HepG2 (cell line): ENCODE data around the gene SLC23A2. TPM values are rescaled to one million over a fixed set of nuclear protein-coding genes. Genes with fewer than 3 reads are reported as not detected.

ENCODE experiments used
- ATAC-seq: fragments of 200-7000 bp; cut with Tn5 transposase; 3 replicates; pipeline ENCODE4 v1.9.1; 2020; ENCODE audit warnings: mild to moderate bottlenecking, moderate library complexity
- BruUV-seq: library from RNA; stranded (reverse); fragments of 400-500 nt; replicated peaks from 2 replicates; lab custom pipeline; 2021; lab: Mats Ljungman, UMichigan
- CTCF ChIA-PET: fragments of 300-600 bp; formaldehyde crosslinking; extraction: SDS; loops from one replicate; lab custom pipeline; 2021; ENCODE audit warnings: low total read pairs, inconsistent platforms, low intra/inter-chr PET ratio; lab: Yijun Ruan, JAX
- POLR2A ChIA-PET: fragments of 350-600 bp; sonication (Branson Sonifier 250); formaldehyde crosslinking; loops from one replicate; lab custom pipeline; 2020; ENCODE audit warnings: antibody characterized with exemption, inconsistent platforms; lab: Yijun Ruan, JAX
- DNase-seq: peaks from one replicate; pipeline ENCODE4 v3.0.0-alpha.2; 2015; ENCODE audit warnings: low spot score
- FAIRE-seq: peaks from 3 replicates; lab custom pipeline; 2011; peaks lifted over from hg19 to GRCh38; lab: Jason Lieb, UNC
- H2AFZ ChIP-seq: one replicate; pipeline ENCODE4 v1.6.1; 2011; ENCODE audit warnings: low read length, inconsistent platforms
- H3K27ac ChIP-seq: fragments of 300-600 bp; 3 replicates; pipeline ENCODE4 v1.8.0; 2011; ENCODE audit warnings: mixed run types, mild to moderate bottlenecking, mixed read lengths, low read length, inconsistent platforms; ENCODE audit not compliant: insufficient read depth; ENCODE audit errors: extremely low read length
- H3K27me3 ChIP-seq, 2 experiments: fragments of 200-600 bp in 1 of 2; 2 replicates in 1 of 2; 3 replicates in 1 of 2; pipeline versions ENCODE4 v1.6.0 to v1.8.0; 2011; ENCODE audit warnings: low read length in 2 of 2, mild to moderate bottlenecking in 2 of 2, moderate library complexity in 2 of 2, inconsistent platforms in 1 of 2; ENCODE audit not compliant: insufficient read depth in 2 of 2, control insufficient read depth in 1 of 2
- H3K36me3 ChIP-seq, 2 experiments: fragments of 200-600 bp in 1 of 2; replicated peaks in 1 of 2; 2 replicates in 1 of 2; 3 replicates in 1 of 2; pipeline versions ENCODE4 v1.5.1 to v1.8.0; 2011; ENCODE audit warnings: low read length in 2 of 2, inconsistent platforms in 1 of 2; ENCODE audit not compliant: insufficient read depth in 2 of 2, control insufficient read depth in 1 of 2
- H3K4me1 ChIP-seq: 2 replicates; pipeline ENCODE4 v1.5.1; 2012; ENCODE audit warnings: low read length, inconsistent platforms; ENCODE audit not compliant: insufficient read depth
- H3K4me2 ChIP-seq: 2 replicates; pipeline ENCODE4 v1.6.0; 2011; ENCODE audit warnings: low read depth, low read length, inconsistent platforms
- H3K4me3 ChIP-seq, 3 experiments: fragments of 200-600 bp in 1 of 3; sonication (generic), shearing (Covaris generic) in 1 of 3; replicated peaks in 1 of 3; 2 replicates each; pipeline ENCODE4 v1.5.1; 2011 to 2016; ENCODE audit warnings: low read length in 3 of 3, inconsistent platforms in 2 of 3, low read depth in 2 of 3, mild to moderate bottlenecking in 2 of 3, control low read depth in 1 of 3, mixed read lengths in 1 of 3; ENCODE audit not compliant: insufficient read depth in 1 of 3
- H3K79me2 ChIP-seq: one replicate; pipeline ENCODE4 v1.6.1; 2011; ENCODE audit warnings: low read length, inconsistent platforms; ENCODE audit not compliant: insufficient read depth
- H3K9ac ChIP-seq: 2 replicates; pipeline ENCODE4 v1.6.0; 2011; ENCODE audit warnings: mild to moderate bottlenecking, low read depth, low read length, inconsistent platforms; ENCODE audit not compliant: insufficient read depth
- H3K9me3 ChIP-seq: 2 replicates; pipeline ENCODE4 v1.5.1; 2012; ENCODE audit warnings: mild to moderate bottlenecking, low read length
- H4K20me1 ChIP-seq: 2 replicates; pipeline ENCODE4 v1.6.0; 2011; ENCODE audit warnings: inconsistent platforms, mild to moderate bottlenecking, low read length, moderate library complexity; ENCODE audit not compliant: insufficient read depth
- HNF4G ChIP-seq, 2 experiments: sonication (generic) in 1 of 2; formaldehyde crosslinking in 1 of 2; IDR thresholded peaks; 2 replicates each; pipeline versions ENCODE4 v1.4.0 to v1.6.1; 2011 to 2020; ENCODE audit warnings: borderline replicate concordance in 2 of 2, low read depth in 2 of 2, mild to moderate bottlenecking in 2 of 2, low read length in 1 of 2, missing genetic modification reagents in 1 of 2, moderate library complexity in 1 of 2
- KAT8 ChIP-seq: IDR thresholded peaks from 2 replicates; pipeline ENCODE4 v1.6.1; 2016; ENCODE audit warnings: missing genetic modification reagents, missing compliant biosample characterization
- KDM4B ChIP-seq: sonication (generic); formaldehyde crosslinking; IDR thresholded peaks from 2 replicates; pipeline ENCODE4 v1.4.0; 2020; ENCODE audit warnings: missing genetic modification reagents
- MED13 ChIP-seq: sonication (generic); formaldehyde crosslinking; IDR thresholded peaks from 2 replicates; pipeline ENCODE4 v1.5.0; 2020; ENCODE audit warnings: missing genetic modification reagents
- MIER2 ChIP-seq: IDR thresholded peaks from 2 replicates; pipeline ENCODE4 v1.6.1; 2016; ENCODE audit warnings: missing biosample characterization, missing genetic modification reagents
- PAX8 ChIP-seq: sonication (generic); formaldehyde crosslinking; IDR thresholded peaks from 2 replicates; pipeline ENCODE4 v1.8.0; 2022; ENCODE audit warnings: mild to moderate bottlenecking, missing genetic modification reagents, borderline replicate concordance
- RBAK ChIP-seq: sonication (generic); formaldehyde crosslinking; IDR thresholded peaks from 2 replicates; pipeline ENCODE4 v1.5.1; 2020; ENCODE audit warnings: mild to moderate bottlenecking, missing genetic modification reagents
- RFXANK ChIP-seq: IDR thresholded peaks from 2 replicates; pipeline ENCODE4 v1.6.1; 2016
- RFXAP ChIP-seq: sonication (generic); formaldehyde crosslinking; IDR thresholded peaks from 2 replicates; pipeline ENCODE4 v1.4.0; 2020; ENCODE audit warnings: missing genetic modification reagents, borderline replicate concordance
- SATB2 ChIP-seq: sonication (generic); formaldehyde crosslinking; IDR thresholded peaks from 2 replicates; pipeline ENCODE4 v1.5.0; 2020; ENCODE audit warnings: missing genetic modification reagents
- ZNF329 ChIP-seq: sonication (generic); formaldehyde crosslinking; IDR thresholded peaks from 2 replicates; pipeline ENCODE4 v1.9.0; 2021; ENCODE audit warnings: low read depth, mild to moderate bottlenecking, missing genetic modification reagents
- ZNF430 ChIP-seq: sonication (generic); formaldehyde crosslinking; IDR thresholded peaks from 2 replicates; pipeline ENCODE4 v1.9.0; 2021; ENCODE audit warnings: mild to moderate bottlenecking, missing genetic modification reagents
- ZNF501 ChIP-seq: sonication (generic); formaldehyde crosslinking; IDR thresholded peaks from 2 replicates; pipeline ENCODE4 v1.5.1; 2020; ENCODE audit warnings: mild to moderate bottlenecking, moderate library complexity, missing genetic modification reagents
- ZNF747 ChIP-seq: sonication (generic); formaldehyde crosslinking; IDR thresholded peaks from 2 replicates; pipeline ENCODE4 v1.8.1; 2023; ENCODE audit warnings: missing genetic modification reagents, mild to moderate bottlenecking, borderline replicate concordance
- ZNF75D ChIP-seq: sonication (generic); formaldehyde crosslinking; IDR thresholded peaks from 2 replicates; pipeline ENCODE4 v1.8.1; 2023; ENCODE audit warnings: missing genetic modification reagents, mild to moderate bottlenecking, borderline replicate concordance
- WGBS: methylation state at CpG from one replicate; pipeline ENCODE4 v1.1.6; 2017; ENCODE audit warnings: low lambda C conversion rate; 5-methylcytosine and 5-hydroxymethylcytosine counted together
- in situ Hi-C: cut with HindIII; loops from 2 replicates; pipeline ENCODE4 v1.10.0; 2017; ENCODE audit warnings: low pct_unique_long_range_greater_than_20kb; ENCODE audit not compliant: extremely low pct_ligation_motif_present
- intact Hi-C: fragments of 100-400 bp; cut with micrococcal nuclease; formaldehyde crosslinking; loops from one replicate; pipeline ENCODE4 v1.10.0; 2022; ENCODE audit not compliant: unreplicated experiment
- polyA plus RNA-seq, 8 experiments: library from polyadenylated mRNA; depleted of rRNA in 3 of 8; stranded (reverse) in 7 of 8; unstranded in 1 of 8; fragments of >200 nt; fragmentation: Illumina TruSeq in 4 of 8; extraction: Trizol in 4 of 8; gene quantifications; 2 replicates each; pipeline versions ENCODE4 v1.2.1 to v1.2.3, GENCODE V29; 2011 to 2016; ENCODE audit warnings: low read depth in 4 of 8, missing spikeins in 1 of 8, mixed read lengths in 1 of 8; ENCODE audit not compliant: insufficient read depth in 1 of 8
- total RNA-seq, 5 experiments: library from RNA; depleted of rRNA; stranded (reverse); fragments of >200 nt; fragmentation: Illumina TruSeq; extraction: Trizol; gene quantifications; 2 replicates each; pipeline ENCODE4 v1.2.3, GENCODE V29; 2016; ENCODE audit warnings: low read depth in 1 of 5
- TF ChIP-seq, protein P1 (sequence below): fragments of 450-650 bp; IDR thresholded peaks from 2 replicates; pipeline ENCODE4 v1.6.1; 2017; ENCODE audit warnings: mild to moderate bottlenecking
- TF ChIP-seq, protein P2 (sequence below): sonication (generic); formaldehyde crosslinking; conservative IDR thresholded peaks from 2 replicates; pipeline ENCODE4 v1.8.1; 2023; ENCODE audit warnings: missing genetic modification reagents

The SLC23A2 gene
- total and polyA plus RNA-seq, 2 of the 13 experiments (the other 11 are each of a cell fraction or from before 2014, with no cell fraction given): 42.2 to 51.2 TPM

DNA sequence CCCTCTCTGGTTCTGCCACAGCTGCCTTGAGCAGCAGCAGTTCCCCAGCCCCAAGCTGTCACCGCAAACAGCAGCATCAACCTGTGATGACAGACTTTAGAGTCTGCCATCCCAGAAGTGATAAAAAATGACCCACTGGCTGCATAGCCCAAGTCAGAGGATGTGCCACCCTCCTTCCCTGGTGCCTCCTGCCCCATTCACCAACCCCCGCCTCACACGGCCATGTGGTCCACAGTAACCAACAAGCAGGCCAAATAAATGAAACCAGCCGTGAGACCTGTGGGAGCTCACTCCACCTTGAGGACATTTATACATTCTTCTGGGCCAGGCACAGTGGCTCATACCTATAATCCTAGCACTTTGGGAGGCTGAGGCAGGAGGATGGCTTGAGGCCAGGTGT is 181.4 kb downstream of the SLC23A2 start:
- no peak for FAIRE-seq
- CTCF ChIA-PET: no interaction called here

More for the DNA sequence above, 181.4 kb downstream of the SLC23A2 start:
- intact Hi-C loops (no loop called here), in situ Hi-C loops (no loop called here)
- H3K4me1 ChIP-seq: peaks cover 28% of the 10 kb centered on the region
- H3K9ac ChIP-seq: no peak overlapping the region
- no peaks in the 10 kb centered on the region for H3K36me3 ChIP-seq
- DNase-seq (no peak), ATAC-seq (no peak)
- no peaks in the 10 kb centered on the region for H4K20me1 ChIP-seq
- H3K27me3 ChIP-seq: peaks cover 25 to 54% of the 10 kb centered on the region in 2 experiments
- no peaks in the 10 kb centered on the region for H3K79me2 ChIP-seq
- H2AFZ ChIP-seq: no peak overlapping the region
- no peak overlapping the region for H3K4me3 ChIP-seq
- TF ChIP-seq HNF4G (IDR thresholded peaks at IDR 0.05; ENCODE audit: borderline replicate concordance, low read depth, low read length) (no peak), HNF4G (CRISPR knock-in tag; IDR thresholded peaks at IDR 0.05; ENCODE audit: borderline replicate concordance, low read depth) (no peak), MED13 (CRISPR knock-in tag) (no peak), ZNF501 (no peak), PAX8 (CRISPR knock-in tag) (no peak), ZNF430 (CRISPR knock-in tag) (no peak), SATB2 (CRISPR knock-in tag) (no peak), ZNF747 (CRISPR knock-in tag) (no peak), ZNF75D (CRISPR knock-in tag) (no peak), KDM4B (CRISPR knock-in tag) (no peak), RBAK (CRISPR knock-in tag) (no peak), MIER2 (CRISPR knock-in tag) (no peak), ZNF329 (no peak), KAT8 (CRISPR knock-in tag) (no peak), RFXANK (CRISPR knock-in tag) (no peak), RFXAP (no peak)
- TF ChIP-seq, protein P1, sequence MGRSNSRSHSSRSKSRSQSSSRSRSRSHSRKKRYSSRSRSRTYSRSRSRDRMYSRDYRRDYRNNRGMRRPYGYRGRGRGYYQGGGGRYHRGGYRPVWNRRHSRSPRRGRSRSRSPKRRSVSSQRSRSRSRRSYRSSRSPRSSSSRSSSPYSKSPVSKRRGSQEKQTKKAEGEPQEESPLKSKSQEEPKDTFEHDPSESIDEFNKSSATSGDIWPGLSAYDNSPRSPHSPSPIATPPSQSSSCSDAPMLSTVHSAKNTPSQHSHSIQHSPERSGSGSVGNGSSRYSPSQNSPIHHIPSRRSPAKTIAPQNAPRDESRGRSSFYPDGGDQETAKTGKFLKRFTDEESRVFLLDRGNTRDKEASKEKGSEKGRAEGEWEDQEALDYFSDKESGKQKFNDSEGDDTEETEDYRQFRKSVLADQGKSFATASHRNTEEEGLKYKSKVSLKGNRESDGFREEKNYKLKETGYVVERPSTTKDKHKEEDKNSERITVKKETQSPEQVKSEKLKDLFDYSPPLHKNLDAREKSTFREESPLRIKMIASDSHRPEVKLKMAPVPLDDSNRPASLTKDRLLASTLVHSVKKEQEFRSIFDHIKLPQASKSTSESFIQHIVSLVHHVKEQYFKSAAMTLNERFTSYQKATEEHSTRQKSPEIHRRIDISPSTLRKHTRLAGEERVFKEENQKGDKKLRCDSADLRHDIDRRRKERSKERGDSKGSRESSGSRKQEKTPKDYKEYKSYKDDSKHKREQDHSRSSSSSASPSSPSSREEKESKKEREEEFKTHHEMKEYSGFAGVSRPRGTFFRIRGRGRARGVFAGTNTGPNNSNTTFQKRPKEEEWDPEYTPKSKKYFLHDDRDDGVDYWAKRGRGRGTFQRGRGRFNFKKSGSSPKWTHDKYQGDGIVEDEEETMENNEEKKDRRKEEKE: no peak
- TF ChIP-seq, protein P2, sequence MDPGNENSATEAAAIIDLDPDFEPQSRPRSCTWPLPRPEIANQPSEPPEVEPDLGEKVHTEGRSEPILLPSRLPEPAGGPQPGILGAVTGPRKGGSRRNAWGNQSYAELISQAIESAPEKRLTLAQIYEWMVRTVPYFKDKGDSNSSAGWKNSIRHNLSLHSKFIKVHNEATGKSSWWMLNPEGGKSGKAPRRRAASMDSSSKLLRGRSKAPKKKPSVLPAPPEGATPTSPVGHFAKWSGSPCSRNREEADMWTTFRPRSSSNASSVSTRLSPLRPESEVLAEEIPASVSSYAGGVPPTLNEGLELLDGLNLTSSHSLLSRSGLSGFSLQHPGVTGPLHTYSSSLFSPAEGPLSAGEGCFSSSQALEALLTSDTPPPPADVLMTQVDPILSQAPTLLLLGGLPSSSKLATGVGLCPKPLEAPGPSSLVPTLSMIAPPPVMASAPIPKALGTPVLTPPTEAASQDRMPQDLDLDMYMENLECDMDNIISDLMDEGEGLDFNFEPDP (CRISPR knock-in tag): no peak
- no peak overlapping the region for H3K27ac ChIP-seq
- 68% methylated on average over 4 of the region's 4 CpGs for WGBS
- H3K4me2 ChIP-seq: no peak overlapping the region
- POLR2A ChIA-PET: no interaction called here
- no TSS peak for BruUV-seq
- H3K9me3 ChIP-seq: no peaks in the 10 kb centered on the region
